SK-N-SH treated with all-trans-retinoic acid at 6 μM for 48 hours (cell line): ENCODE results near the gene AGBL1.

ENCODE experiments used
- ATAC-seq: fragments of 200-7000 bp; cut with Tn5 transposase; 3 replicates; pipeline ENCODE4 v1.9.1; 2020; ENCODE audit warnings: mild to moderate bottlenecking, moderate library complexity
- ARNTL ChIP-seq: fragments of 450-650 bp; formaldehyde crosslinking; IDR thresholded peaks from 2 replicates; pipeline ENCODE4 v1.5.0; 2020; ENCODE audit warnings: low read depth, mild to moderate bottlenecking, moderate library complexity, borderline replicate concordance
- BACH2 ChIP-seq: fragments of 250-450 bp; sonication (Bioruptor Pico); IDR thresholded peaks from 2 replicates; pipeline ENCODE4 v1.9.0; 2021; ENCODE audit warnings: mild to moderate bottlenecking, borderline replicate concordance
- ESRRG ChIP-seq: fragments of 250-450 bp; sonication (Bioruptor Pico); IDR thresholded peaks from 2 replicates; pipeline ENCODE4 v1.6.1; 2021; ENCODE audit warnings: mild to moderate bottlenecking
- GLIS3 ChIP-seq: fragments of 250-450 bp; sonication (Bioruptor Pico); IDR thresholded peaks from 2 replicates; pipeline ENCODE4 v1.5.0; 2020; ENCODE audit warnings: mild to moderate bottlenecking, moderate library complexity
- OSR1 ChIP-seq: fragments of 250-450 bp; sonication (Bioruptor Pico); IDR thresholded peaks from 2 replicates; pipeline ENCODE4 v1.8.0; 2022; ENCODE audit warnings: moderate library complexity, mild to moderate bottlenecking, inconsistent platforms
- PATZ1 ChIP-seq: fragments of 250-450 bp; sonication (Bioruptor Pico); IDR thresholded peaks from 2 replicates; pipeline ENCODE4 v1.8.0; 2020; ENCODE audit warnings: mild to moderate bottlenecking, moderate library complexity, borderline replicate concordance
- POU6F1 ChIP-seq: fragments of 250-450 bp; sonication (Bioruptor Pico); IDR thresholded peaks from 2 replicates; pipeline ENCODE4 v1.8.0; 2021; ENCODE audit warnings: low read depth, mild to moderate bottlenecking, moderate library complexity, borderline replicate concordance
- PPARA ChIP-seq: fragments of 250-450 bp; sonication (Bioruptor Pico); IDR thresholded peaks from 2 replicates; pipeline ENCODE4 v1.5.0; 2020; ENCODE audit warnings: mild to moderate bottlenecking, borderline replicate concordance
- RARB ChIP-seq: fragments of 250-450 bp; sonication (Bioruptor Pico); IDR thresholded peaks from 2 replicates; pipeline ENCODE4 v1.8.0; 2021; ENCODE audit warnings: mild to moderate bottlenecking, moderate library complexity
- SNAI2 ChIP-seq: fragments of 250-450 bp; sonication (Bioruptor Pico); IDR thresholded peaks from 2 replicates; pipeline ENCODE4 v1.5.0; 2020; ENCODE audit warnings: mild to moderate bottlenecking, moderate library complexity
- TCF4 ChIP-seq: fragments of 250-450 bp; sonication (Bioruptor Pico); IDR thresholded peaks from 2 replicates; pipeline ENCODE4 v1.8.0; 2021; ENCODE audit warnings: mild to moderate bottlenecking, moderate library complexity, borderline replicate concordance
- TOX ChIP-seq: fragments of 250-450 bp; sonication (Bioruptor Pico); IDR thresholded peaks from 2 replicates; pipeline ENCODE4 v1.8.0; 2021; ENCODE audit warnings: mild to moderate bottlenecking, moderate library complexity, borderline replicate concordance
- TSHZ2 ChIP-seq: fragments of 250-450 bp; sonication (Bioruptor Pico); IDR thresholded peaks from 2 replicates; pipeline ENCODE4 v1.5.0; 2020; ENCODE audit warnings: mild to moderate bottlenecking, moderate library complexity
- ZC3H10 ChIP-seq: fragments of 250-450 bp; sonication (Bioruptor Pico); IDR thresholded peaks from 2 replicates; pipeline ENCODE4 v1.5.1; 2021; ENCODE audit warnings: mild to moderate bottlenecking, moderate library complexity
- ZFP3 ChIP-seq: fragments of 250-450 bp; sonication (Bioruptor Pico); IDR thresholded peaks from 2 replicates; pipeline ENCODE4 v1.5.0; 2020; ENCODE audit warnings: mild to moderate bottlenecking, moderate library complexity
- ZFP30 ChIP-seq: fragments of 450-650 bp; formaldehyde crosslinking; IDR thresholded peaks from 2 replicates; pipeline ENCODE4 v1.5.0; 2022; ENCODE audit warnings: mild to moderate bottlenecking, moderate library complexity
- ZNF565 ChIP-seq: fragments of 450-650 bp; formaldehyde crosslinking; conservative IDR thresholded peaks from 2 replicates; pipeline ENCODE4 v1.5.0; 2020; ENCODE audit warnings: low read depth, mild to moderate bottlenecking, moderate library complexity
- ZNF70 ChIP-seq: fragments of 450-650 bp; formaldehyde crosslinking; IDR thresholded peaks from 2 replicates; pipeline ENCODE4 v1.5.0; 2020; ENCODE audit warnings: mild to moderate bottlenecking, moderate library complexity
- ZNF8 ChIP-seq: fragments of 450-650 bp; formaldehyde crosslinking; IDR thresholded peaks from 2 replicates; pipeline ENCODE4 v1.5.0; 2020; ENCODE audit warnings: mild to moderate bottlenecking, moderate library complexity
- TF ChIP-seq, protein P1 (sequence below): fragments of 250-450 bp; sonication (Bioruptor Pico); IDR thresholded peaks from 2 replicates; pipeline ENCODE4 v1.5.1; 2020; ENCODE audit warnings: low read depth, mild to moderate bottlenecking, moderate library complexity
- TF ChIP-seq, protein P2 (sequence below): fragments of 250-450 bp; sonication (Bioruptor Pico); IDR thresholded peaks from 2 replicates; pipeline ENCODE4 v1.5.1; 2021; ENCODE audit warnings: mild to moderate bottlenecking, moderate library complexity

The AGBL1 gene

GRCh38 chr15:86829245-86829644 lies 749.6 kb downstream of the AGBL1 start:
- ATAC-seq: no peak
- TF ChIP-seq SNAI2 (no peak), ARNTL (CRISPR knock-in tag) (no peak), TCF4 (no peak), RARB (CRISPR knock-in tag) (no peak), ZNF8 (CRISPR knock-in tag) (no peak), ESRRG (CRISPR knock-in tag) (no peak), PPARA (CRISPR knock-in tag) (no peak), OSR1 (CRISPR knock-in tag) (no peak), ZFP3 (CRISPR knock-in tag) (no peak), TSHZ2 (CRISPR knock-in tag) (no peak), ZNF70 (CRISPR knock-in tag) (no peak), POU6F1 (CRISPR knock-in tag) (no peak), ZC3H10 (CRISPR knock-in tag) (no peak), TOX (CRISPR knock-in tag) (no peak)
- TF ChIP-seq, protein P1, sequence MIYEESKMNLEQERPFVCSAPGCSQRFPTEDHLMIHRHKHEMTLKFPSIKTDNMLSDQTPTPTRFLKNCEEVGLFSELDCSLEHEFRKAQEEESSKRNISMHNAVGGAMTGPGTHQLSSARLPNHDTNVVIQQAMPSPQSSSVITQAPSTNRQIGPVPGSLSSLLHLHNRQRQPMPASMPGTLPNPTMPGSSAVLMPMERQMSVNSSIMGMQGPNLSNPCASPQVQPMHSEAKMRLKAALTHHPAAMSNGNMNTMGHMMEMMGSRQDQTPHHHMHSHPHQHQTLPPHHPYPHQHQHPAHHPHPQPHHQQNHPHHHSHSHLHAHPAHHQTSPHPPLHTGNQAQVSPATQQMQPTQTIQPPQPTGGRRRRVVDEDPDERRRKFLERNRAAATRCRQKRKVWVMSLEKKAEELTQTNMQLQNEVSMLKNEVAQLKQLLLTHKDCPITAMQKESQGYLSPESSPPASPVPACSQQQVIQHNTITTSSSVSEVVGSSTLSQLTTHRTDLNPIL (CRISPR knock-in tag): no peak
- TF ChIP-seq, protein P2, sequence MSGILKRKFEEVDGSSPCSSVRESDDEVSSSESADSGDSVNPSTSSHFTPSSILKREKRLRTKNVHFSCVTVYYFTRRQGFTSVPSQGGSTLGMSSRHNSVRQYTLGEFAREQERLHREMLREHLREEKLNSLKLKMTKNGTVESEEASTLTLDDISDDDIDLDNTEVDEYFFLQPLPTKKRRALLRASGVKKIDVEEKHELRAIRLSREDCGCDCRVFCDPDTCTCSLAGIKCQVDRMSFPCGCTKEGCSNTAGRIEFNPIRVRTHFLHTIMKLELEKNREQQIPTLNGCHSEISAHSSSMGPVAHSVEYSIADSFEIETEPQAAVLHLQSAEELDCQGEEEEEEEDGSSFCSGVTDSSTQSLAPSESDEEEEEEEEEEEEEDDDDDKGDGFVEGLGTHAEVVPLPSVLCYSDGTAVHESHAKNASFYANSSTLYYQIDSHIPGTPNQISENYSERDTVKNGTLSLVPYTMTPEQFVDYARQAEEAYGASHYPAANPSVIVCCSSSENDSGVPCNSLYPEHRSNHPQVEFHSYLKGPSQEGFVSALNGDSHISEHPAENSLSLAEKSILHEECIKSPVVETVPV (CRISPR knock-in tag): no peak
- TF ChIP-seq, all 23 proteins: peak for 0

GRCh38 chr15:86830304-86830703 lies 750.6 kb downstream of the AGBL1 start:
- TF ChIP-seq ZC3H10 (CRISPR knock-in tag) (no peak), BACH2 (CRISPR knock-in tag) (no peak), POU6F1 (CRISPR knock-in tag) (no peak), ARNTL (CRISPR knock-in tag) (no peak), GLIS3 (CRISPR knock-in tag) (no peak), ESRRG (CRISPR knock-in tag) (no peak), ZNF565 (CRISPR knock-in tag) (no peak), ZFP30 (CRISPR knock-in tag) (no peak), OSR1 (CRISPR knock-in tag) (no peak), ZNF70 (CRISPR knock-in tag) (no peak), PATZ1 (CRISPR knock-in tag) (no peak), TOX (CRISPR knock-in tag) (no peak), SNAI2 (no peak), RARB (CRISPR knock-in tag) (no peak), PPARA (CRISPR knock-in tag) (no peak)
- TF ChIP-seq, protein P2 (CRISPR knock-in tag): no peak

More at GRCh38 chr15:86830304-86830703, 750.6 kb downstream of the AGBL1 start:
- no peak for ATAC-seq
